OCI-LY7 (cell line): Measurements from ENCODE around the gene MTHFSD. TPM values are rescaled to one million over a fixed set of nuclear protein-coding genes. Genes with fewer than 3 reads are reported as not detected.

Source experiments
- BruUV-seq: library from RNA; stranded (reverse); fragments of 400-500 nt; replicated peaks from 2 replicates; lab custom pipeline; 2021; lab: Mats Ljungman, UMichigan
- CTCF ChIA-PET: fragments of 300-600 bp; sonication (Branson Sonifier 250); formaldehyde crosslinking; loops from one replicate; lab custom pipeline; 2022; ENCODE audit warnings: antibody characterized with exemption; ENCODE audit not compliant: unreplicated experiment; lab: Charles Lee
- POLR2A ChIA-PET: fragments of 300-600 bp; sonication (Branson Sonifier 250); formaldehyde crosslinking; loops from one replicate; lab custom pipeline; 2022; ENCODE audit warnings: antibody characterized with exemption; lab: Charles Lee
- DNase-seq: peaks from one replicate; pipeline ENCODE4 v3.0.0-alpha.2; 2015; ENCODE audit warnings: low spot score
- H2AFZ ChIP-seq: fragments of 200-600 bp; sonication (generic), shearing (Covaris generic); 2 replicates; pipeline ENCODE4 v1.6.1; 2014; ENCODE audit warnings: mild to moderate bottlenecking, antibody characterized with exemption, low read length, moderate library complexity
- H3K27ac ChIP-seq: fragments of 200-600 bp; sonication (generic); 2 replicates; pipeline ENCODE4 v1.5.1; 2014; ENCODE audit warnings: mixed run types, low read depth, mild to moderate bottlenecking, moderate library complexity, low read length, inconsistent platforms; ENCODE audit not compliant: poor library complexity, severe bottlenecking
- H3K36me3 ChIP-seq: fragments of 200-600 bp; sonication (generic); 2 replicates; pipeline ENCODE4 v1.6.1; 2014; ENCODE audit warnings: mild to moderate bottlenecking, antibody characterized with exemption, low read length, moderate library complexity, mixed read lengths; ENCODE audit not compliant: insufficient read depth
- H3K4me1 ChIP-seq: fragments of 200-600 bp; sonication (generic); 2 replicates; pipeline ENCODE4 v1.5.1; 2014; ENCODE audit warnings: mild to moderate bottlenecking, low read length; ENCODE audit not compliant: insufficient read depth, poor library complexity, severe bottlenecking
- H3K4me2 ChIP-seq: fragments of 200-600 bp; sonication (generic); 2 replicates; pipeline ENCODE4 v1.6.1; 2014; ENCODE audit warnings: mild to moderate bottlenecking, low read length
- H3K4me3 ChIP-seq: fragments of 200-600 bp; sonication (generic); 2 replicates; pipeline ENCODE4 v1.5.1; 2014; ENCODE audit warnings: mild to moderate bottlenecking, low read depth, low read length; ENCODE audit not compliant: poor library complexity, severe bottlenecking
- H3K79me2 ChIP-seq: fragments of 200-600 bp; sonication (generic); 2 replicates; pipeline ENCODE4 v1.6.1; 2016; ENCODE audit warnings: low read depth, mild to moderate bottlenecking, low read length, moderate library complexity, mixed read lengths; ENCODE audit not compliant: insufficient read depth
- H3K9me2 ChIP-seq: fragments of 200-600 bp; sonication (generic); 2 replicates; pipeline ENCODE4 v1.6.1; 2016; ENCODE audit warnings: mild to moderate bottlenecking, low read length, mixed read lengths; ENCODE audit not compliant: insufficient read depth
- H3K9me3 ChIP-seq: fragments of 200-600 bp; sonication (generic); 2 replicates; pipeline ENCODE4 v1.6.1; 2014; ENCODE audit warnings: mild to moderate bottlenecking, mixed run types, low read length, mixed read lengths
- H4K20me1 ChIP-seq: fragments of 200-600 bp; sonication (generic); 2 replicates; pipeline ENCODE4 v1.6.1; 2014; ENCODE audit warnings: mild to moderate bottlenecking, antibody characterized with exemption, low read length, moderate library complexity, mixed read lengths; ENCODE audit not compliant: insufficient read depth
- EZH2phosphoT487 ChIP-seq: fragments of 200-600 bp; sonication (generic); IDR thresholded peaks from 2 replicates; pipeline ENCODE4 v1.6.1; 2018; ENCODE audit warnings: low read depth, borderline replicate concordance, mild to moderate bottlenecking, mixed run types, antibody characterized with exemption, low read length, moderate library complexity, mixed read lengths
- intact Hi-C: fragments of 100-400 bp; cut with micrococcal nuclease; formaldehyde crosslinking; loops from one replicate; pipeline ENCODE4 v1.10.0; 2022; ENCODE audit not compliant: unreplicated experiment
- total RNA-seq, 2 experiments: library from RNA; depleted of rRNA in 1 of 2; stranded (reverse); fragments of >200 nt in 1 of 2; shearing (Covaris generic) in 1 of 2; gene quantifications; 2 replicates each; pipeline ENCODE4 v1.2.3, GENCODE V29; 2014 to 2022
- TF ChIP-seq, protein P1 (sequence below): fragments of 200-600 bp; sonication (generic); conservative IDR thresholded peaks from 2 replicates; pipeline ENCODE4 v1.5.1; 2014; ENCODE audit warnings: mild to moderate bottlenecking, antibody characterized with exemption, low read length, moderate library complexity, mixed read lengths

Gene MTHFSD
- total RNA-seq, 2 experiments from 2014 or later, result 12.2 to 26.0 TPM

DNA sequence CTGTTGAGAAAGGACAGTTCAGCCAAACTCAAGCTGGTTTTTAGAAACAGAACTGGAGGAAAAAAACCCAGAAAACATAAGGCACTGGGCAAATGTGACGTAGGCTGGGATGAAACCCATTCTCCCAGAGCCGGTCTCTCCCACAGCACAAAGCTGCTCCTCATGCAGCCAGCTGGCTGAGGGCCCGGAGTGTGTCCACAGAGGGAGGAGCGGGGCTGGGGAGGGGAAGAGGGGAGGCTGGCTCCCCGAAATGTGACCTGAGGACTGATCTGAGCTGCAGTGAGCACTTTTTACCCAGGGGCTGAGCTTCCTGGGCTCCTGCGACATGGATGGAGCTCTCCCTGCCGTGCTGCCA is 23.9 kb downstream of the MTHFSD start:
- Histone ChIP-seq H3K4me2 (no peak overlapping the region), H4K20me1 (no peaks in the 10 kb centered on the region), H3K27ac (no peak overlapping the region), H3K9me2 (no peaks in the 10 kb centered on the region), H3K79me2 (no peaks in the 10 kb centered on the region), H3K4me1 (no peaks in the 10 kb centered on the region), H2AFZ (no peak overlapping the region), H3K9me3 (no peaks in the 10 kb centered on the region), H3K36me3 (no peaks in the 10 kb centered on the region), H3K4me3 (no peak overlapping the region)
- DNase-seq, result no peak
- ChIA-PET POLR2A (interaction anchor here (0.7 kb wide), 1 partner anchor 108 kb away, joined by 3 read pairs; no protein-coding TSS in a partner anchor), CTCF (no interaction called here)
- intact Hi-C loops, result no loop called here
- TF ChIP-seq, protein P1, sequence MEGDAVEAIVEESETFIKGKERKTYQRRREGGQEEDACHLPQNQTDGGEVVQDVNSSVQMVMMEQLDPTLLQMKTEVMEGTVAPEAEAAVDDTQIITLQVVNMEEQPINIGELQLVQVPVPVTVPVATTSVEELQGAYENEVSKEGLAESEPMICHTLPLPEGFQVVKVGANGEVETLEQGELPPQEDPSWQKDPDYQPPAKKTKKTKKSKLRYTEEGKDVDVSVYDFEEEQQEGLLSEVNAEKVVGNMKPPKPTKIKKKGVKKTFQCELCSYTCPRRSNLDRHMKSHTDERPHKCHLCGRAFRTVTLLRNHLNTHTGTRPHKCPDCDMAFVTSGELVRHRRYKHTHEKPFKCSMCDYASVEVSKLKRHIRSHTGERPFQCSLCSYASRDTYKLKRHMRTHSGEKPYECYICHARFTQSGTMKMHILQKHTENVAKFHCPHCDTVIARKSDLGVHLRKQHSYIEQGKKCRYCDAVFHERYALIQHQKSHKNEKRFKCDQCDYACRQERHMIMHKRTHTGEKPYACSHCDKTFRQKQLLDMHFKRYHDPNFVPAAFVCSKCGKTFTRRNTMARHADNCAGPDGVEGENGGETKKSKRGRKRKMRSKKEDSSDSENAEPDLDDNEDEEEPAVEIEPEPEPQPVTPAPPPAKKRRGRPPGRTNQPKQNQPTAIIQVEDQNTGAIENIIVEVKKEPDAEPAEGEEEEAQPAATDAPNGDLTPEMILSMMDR, result no peak
- no peak for TF ChIP-seq EZH2phosphoT487
- BruUV-seq, result no TSS peak

DNA sequence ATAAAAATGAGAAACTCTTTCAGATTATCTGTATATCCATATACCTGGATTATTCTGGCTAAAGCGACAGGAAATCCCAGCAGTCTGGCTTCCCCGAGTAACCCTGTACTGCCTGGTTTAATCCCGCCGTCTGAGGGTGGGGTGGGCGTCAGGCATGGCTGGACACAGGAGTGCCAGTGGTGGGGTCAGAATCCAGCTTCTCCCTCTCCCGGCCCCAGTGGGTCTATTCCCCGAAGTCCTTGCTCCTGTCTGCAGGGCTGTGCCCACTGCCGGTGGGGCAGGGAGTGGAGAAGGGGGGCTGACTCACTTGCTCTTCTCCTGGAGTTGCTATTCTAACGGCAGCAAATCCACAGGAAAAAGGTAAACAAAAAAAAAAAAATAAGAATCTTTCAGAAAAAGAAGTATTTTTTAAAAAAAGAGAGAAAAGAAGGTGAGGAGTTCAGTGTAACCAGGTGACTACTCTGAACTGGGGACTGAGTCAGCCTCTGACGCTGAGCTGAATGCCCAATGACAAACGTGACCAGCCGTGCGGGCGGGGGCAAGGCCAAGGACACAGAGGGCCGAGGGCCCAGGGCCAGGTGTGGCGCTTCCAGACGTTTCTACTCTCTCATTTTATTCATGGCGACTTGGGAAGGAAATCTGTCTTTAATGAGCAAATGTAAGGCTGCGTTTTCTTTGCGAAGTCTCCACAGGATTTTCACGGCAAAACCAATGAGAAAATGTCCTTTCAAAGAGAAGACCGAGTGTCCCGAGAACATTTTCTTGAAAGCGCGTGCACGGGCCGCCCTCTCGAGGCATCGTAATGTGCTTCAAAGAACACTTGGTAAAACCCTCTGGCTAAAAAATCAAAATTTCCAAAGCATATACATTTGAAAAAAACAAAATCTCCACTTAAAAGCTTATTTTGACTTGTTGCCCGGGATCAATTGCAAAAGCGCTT is 24.5 kb downstream of the MTHFSD start:
- no peak overlapping the region for H2AFZ ChIP-seq
- H3K4me2 ChIP-seq, result no peak overlapping the region
- BruUV-seq, result no TSS peak
- no peaks in the 10 kb centered on the region for H3K79me2 ChIP-seq
- POLR2A ChIA-PET, result no interaction called here
- H3K9me2 ChIP-seq, result no peaks in the 10 kb centered on the region
- no peaks in the 10 kb centered on the region for H3K4me1 ChIP-seq
- no peak for TF ChIP-seq EZH2phosphoT487
- TF ChIP-seq, protein P1, result no peak
- H3K9me3 ChIP-seq, result no peaks in the 10 kb centered on the region
- no peak overlapping the region for H3K27ac ChIP-seq
- no peak overlapping the region for H3K4me3 ChIP-seq
- CTCF ChIA-PET, result no interaction called here
- H4K20me1 ChIP-seq, result no peaks in the 10 kb centered on the region
- no peak for DNase-seq
- no peaks in the 10 kb centered on the region for H3K36me3 ChIP-seq
- intact Hi-C loops, result no loop called here

- BruUV-seq, result no TSS peak
- ChIA-PET POLR2A (no interaction called here), CTCF (no interaction called here)
- H3K9me2 ChIP-seq, result no peaks in the 10 kb centered on the region
- no peak overlapping the region for H3K4me2 ChIP-seq
- H2AFZ ChIP-seq, result no peak overlapping the region
- H3K79me2 ChIP-seq, result no peaks in the 10 kb centered on the region
- no peak overlapping the region for H3K4me3 ChIP-seq
- no peak for TF ChIP-seq EZH2phosphoT487
- TF ChIP-seq, protein P1, result no peak
- H3K9me3 ChIP-seq, result no peaks in the 10 kb centered on the region
- no peak for DNase-seq
- H3K27ac ChIP-seq, result no peak overlapping the region
- intact Hi-C loops, result loop anchor here (10.0 kb wide), 1 partner anchor 704 kb away; no protein-coding TSS in a partner anchor
- H3K4me1 ChIP-seq, result no peaks in the 10 kb centered on the region
- no peaks in the 10 kb centered on the region for H4K20me1 ChIP-seq
- H3K36me3 ChIP-seq, result no peaks in the 10 kb centered on the region
Measured at GRCh38 chr16:86529160-86529559, 25.9 kb downstream of the MTHFSD start.
